ENCODE results near the gene ZFP91. TPM values are rescaled to one million over a fixed set of nuclear protein-coding genes. Genes with fewer than 3 reads are reported as not detected.
A peak's percentile ranks its signal among the peaks of the same experiment; 100 is the strongest.

Gene ZFP91
- total and polyA plus RNA-seq, 2 of the 4 experiments (the other 2 are of a cell fraction): 20.7 to 25.3 TPM

DNA sequence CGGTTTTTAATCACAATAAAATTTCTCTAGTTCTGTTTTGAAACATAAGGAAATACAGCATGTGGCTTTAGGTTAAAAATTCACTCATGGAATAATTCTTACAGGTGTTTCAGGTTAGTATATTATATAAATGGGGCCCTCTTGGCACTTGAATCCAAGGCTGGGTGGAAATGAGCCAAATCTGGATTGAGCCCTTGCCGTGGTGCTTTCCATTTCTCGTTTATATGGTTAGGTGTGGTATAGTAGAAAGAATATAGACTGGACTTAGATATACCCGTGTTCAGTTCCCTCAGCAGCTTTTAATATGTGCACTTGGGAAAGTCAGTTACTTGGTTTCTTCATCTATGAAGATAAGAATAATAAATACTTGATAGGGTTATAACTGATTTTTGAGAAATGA lies 16.0 kb downstream of the ZFP91 start:
- Histone ChIP-seq H3K79me1 (ENCODE audit: low read depth in 1 of 2, low read length in 2 of 2) (peaks cover 26 to 66% of the 10 kb centered on the region in 2 experiments), H3K27me3 (ENCODE audit: control insufficient read depth, insufficient read depth, low read length) (no peaks in the 10 kb centered on the region), H2BK5ac (ENCODE audit: low read depth, low read length, poor library complexity, severe bottlenecking) (no peak overlapping the region), H4K8ac (ENCODE audit: low read depth in 2 of 2, low read length in 2 of 2) (0 out of 4 replicates have a peak overlapping the region, but pooled peaks of 1 of the 2 experiments have one; percentile 20), H3K18ac (ENCODE audit: low read depth, low read length) (no peak overlapping the region), H3K56ac (ENCODE audit: extremely low read depth, insufficient read depth, low read length) (no peak overlapping the region), H2BK15ac (ENCODE audit: low read depth, low read length) (no peak overlapping the region), H2BK120ac (ENCODE audit: low read depth, low read length) (no peak overlapping the region), H2BK20ac (ENCODE audit: low read depth, low read length) (no peak overlapping the region), H3K4ac (ENCODE audit: low read depth, low read length) (no peak overlapping the region), H3K23ac (ENCODE audit: low read depth, low read length) (no peak overlapping the region), H4K91ac (ENCODE audit: insufficient read depth, low read depth, low read length) (no peak overlapping the region), H4K20me1 (ENCODE audit: insufficient read depth, low read length) (peaks cover 22% of the 10 kb centered on the region), H3K27ac (ENCODE audit: insufficient read depth, low read length) (no peak overlapping the region), H2AFZ (replicated peaks; ENCODE audit: low read length, poor library complexity) (no peak overlapping the region), H3K14ac (replicated peaks; ENCODE audit: low read depth, low read length) (no peak overlapping the region), H4K5ac (ENCODE audit: low read depth, low read length) (no peak overlapping the region), H3K9me3 (ENCODE audit: control insufficient read depth, insufficient read depth, low read length) (no peaks in the 10 kb centered on the region), H3K4me2 (ENCODE audit: low read depth, low read length) (no peak overlapping the region), H3K9ac (ENCODE audit: low read depth, low read length) (no peak overlapping the region), H2AK5ac (ENCODE audit: low read depth, low read length) (no peak overlapping the region), H3K4me3 (ENCODE audit: insufficient read depth, low read depth, low read length) (no peak overlapping the region), H3K4me1 (ENCODE audit: control insufficient read depth, insufficient read depth, low read length) (peaks cover 10% of the 10 kb centered on the region), H2AK9ac (replicated peaks; ENCODE audit: low read depth, low read length, poor library complexity) (no peak overlapping the region), H3K9me1 (ENCODE audit: insufficient read depth, low read length) (peaks cover 8% of the 10 kb centered on the region; the same call in 1 of the 2 replicates), H3K36me3 (ENCODE audit: control insufficient read depth, insufficient read depth, low read length) (0 out of 2 replicates have a peak, but pooled peaks cover 6% of the 10 kb centered on the region)
- POLR2A ChIA-PET (ENCODE audit: unreplicated experiment): no interaction called here
- in situ Hi-C loops (cut with MboI; ENCODE audit: low sequenced_read_pairs): loop anchor here (25.0 kb wide), 1 partner anchor 967 kb away; no protein-coding TSS in a partner anchor
- CTCF ChIA-PET: no interaction called here
- DNase-seq: no peak
- BruUV-seq (replicated peaks): no TSS peak
- dilution Hi-C loops (cut with HindIII; ENCODE audit: low sequenced_read_pairs, unreplicated experiment): no loop called here
- ATAC-seq (ENCODE audit: low read depth): peak; percentile 19
- WGBS, 2 experiments (ENCODE audit: extremely low coverage in 2 of 2, insufficient read length in 1 of 2): no CpG with 5 or more reads among the region's 4 CpGs
- intact Hi-C loops (cut with micrococcal nuclease): loop anchor here (2.0 kb wide), 1 partner anchor 14 kb away; no protein-coding TSS in a partner anchor
- TF ChIP-seq MXI1 (IDR thresholded peaks at IDR 0.05; ENCODE audit: borderline replicate concordance, low read depth, low read length) (no peak), MAZ (IDR thresholded peaks at IDR 0.05; ENCODE audit: borderline replicate concordance, low read depth, low read length) (no peak), SMC3 (IDR thresholded peaks at IDR 0.05; ENCODE audit: low read depth, low read length) (no peak), RAD21 (IDR thresholded peaks at IDR 0.05; ENCODE audit: low read length) (no peak), CHD1 (IDR thresholded peaks at IDR 0.05; ENCODE audit: low read depth, low read length) (no peak), NFE2L2 (IDR thresholded peaks at IDR 0.05; ENCODE audit: low read depth, low read length) (no peak), FOS (IDR thresholded peaks at IDR 0.05; ENCODE audit: low read depth, low read length) (no peak)
- TF ChIP-seq, protein P1, sequence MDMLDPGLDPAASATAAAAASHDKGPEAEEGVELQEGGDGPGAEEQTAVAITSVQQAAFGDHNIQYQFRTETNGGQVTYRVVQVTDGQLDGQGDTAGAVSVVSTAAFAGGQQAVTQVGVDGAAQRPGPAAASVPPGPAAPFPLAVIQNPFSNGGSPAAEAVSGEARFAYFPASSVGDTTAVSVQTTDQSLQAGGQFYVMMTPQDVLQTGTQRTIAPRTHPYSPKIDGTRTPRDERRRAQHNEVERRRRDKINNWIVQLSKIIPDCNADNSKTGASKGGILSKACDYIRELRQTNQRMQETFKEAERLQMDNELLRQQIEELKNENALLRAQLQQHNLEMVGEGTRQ (IDR thresholded peaks at IDR 0.05; ENCODE audit: low read depth, low read length): no peak
- TF ChIP-seq, protein P2, sequence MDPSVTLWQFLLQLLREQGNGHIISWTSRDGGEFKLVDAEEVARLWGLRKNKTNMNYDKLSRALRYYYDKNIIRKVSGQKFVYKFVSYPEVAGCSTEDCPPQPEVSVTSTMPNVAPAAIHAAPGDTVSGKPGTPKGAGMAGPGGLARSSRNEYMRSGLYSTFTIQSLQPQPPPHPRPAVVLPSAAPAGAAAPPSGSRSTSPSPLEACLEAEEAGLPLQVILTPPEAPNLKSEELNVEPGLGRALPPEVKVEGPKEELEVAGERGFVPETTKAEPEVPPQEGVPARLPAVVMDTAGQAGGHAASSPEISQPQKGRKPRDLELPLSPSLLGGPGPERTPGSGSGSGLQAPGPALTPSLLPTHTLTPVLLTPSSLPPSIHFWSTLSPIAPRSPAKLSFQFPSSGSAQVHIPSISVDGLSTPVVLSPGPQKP (IDR thresholded peaks at IDR 0.05; ENCODE audit: borderline replicate concordance, low read depth, low read length): no peak
